NT2/D1 (cell line): Measurements from ENCODE around the gene BIN2.
"Not testable (repeated sequence)": the region's sequence is repeated elsewhere in the genome, so short reads cannot be mapped to it uniquely, and the experiment has no call there.

ENCODE experiments used
- DNase-seq: peaks from one replicate; pipeline ENCODE4 v3.0.0-alpha.2; 2011; ENCODE audit warnings: low read depth, low spot score
- H3K27me3 ChIP-seq: 2 replicates; pipeline ENCODE4 v1.6.0; 2011; ENCODE audit warnings: mild to moderate bottlenecking; ENCODE audit not compliant: insufficient read length, insufficient read depth
- H3K36me3 ChIP-seq: 2 replicates; pipeline ENCODE4 v1.6.1; 2011; ENCODE audit warnings: mild to moderate bottlenecking, low read length, mixed read lengths; ENCODE audit not compliant: insufficient read depth, insufficient read length
- H3K4me1 ChIP-seq: 2 replicates; pipeline ENCODE4 v1.5.1; 2011; ENCODE audit not compliant: insufficient read depth, insufficient read length
- H3K4me3 ChIP-seq: 2 replicates; pipeline ENCODE4 v1.5.1; 2011; ENCODE audit warnings: low read depth; ENCODE audit not compliant: insufficient read length
- H3K9ac ChIP-seq: 2 replicates; pipeline ENCODE4 v1.6.0; 2011; ENCODE audit warnings: low read depth; ENCODE audit not compliant: insufficient read length
- H3K9me3 ChIP-seq: 2 replicates; pipeline ENCODE4 v1.5.1; 2011; ENCODE audit warnings: mild to moderate bottlenecking, low read length; ENCODE audit not compliant: insufficient read depth
- SUZ12 ChIP-seq: IDR thresholded peaks from 2 replicates; pipeline ENCODE4 v1.6.1; 2011; ENCODE audit not compliant: insufficient read length, insufficient read depth; ENCODE audit errors: extremely low read depth
- YY1 ChIP-seq: IDR thresholded peaks from 2 replicates; pipeline ENCODE4 v1.6.1; 2011; ENCODE audit not compliant: insufficient read length, insufficient read depth
- ZNF274 ChIP-seq: IDR thresholded peaks from 2 replicates; pipeline ENCODE4 v1.6.1; 2011; ENCODE audit warnings: mild to moderate bottlenecking, low read depth, low read length

Gene BIN2

DNA sequence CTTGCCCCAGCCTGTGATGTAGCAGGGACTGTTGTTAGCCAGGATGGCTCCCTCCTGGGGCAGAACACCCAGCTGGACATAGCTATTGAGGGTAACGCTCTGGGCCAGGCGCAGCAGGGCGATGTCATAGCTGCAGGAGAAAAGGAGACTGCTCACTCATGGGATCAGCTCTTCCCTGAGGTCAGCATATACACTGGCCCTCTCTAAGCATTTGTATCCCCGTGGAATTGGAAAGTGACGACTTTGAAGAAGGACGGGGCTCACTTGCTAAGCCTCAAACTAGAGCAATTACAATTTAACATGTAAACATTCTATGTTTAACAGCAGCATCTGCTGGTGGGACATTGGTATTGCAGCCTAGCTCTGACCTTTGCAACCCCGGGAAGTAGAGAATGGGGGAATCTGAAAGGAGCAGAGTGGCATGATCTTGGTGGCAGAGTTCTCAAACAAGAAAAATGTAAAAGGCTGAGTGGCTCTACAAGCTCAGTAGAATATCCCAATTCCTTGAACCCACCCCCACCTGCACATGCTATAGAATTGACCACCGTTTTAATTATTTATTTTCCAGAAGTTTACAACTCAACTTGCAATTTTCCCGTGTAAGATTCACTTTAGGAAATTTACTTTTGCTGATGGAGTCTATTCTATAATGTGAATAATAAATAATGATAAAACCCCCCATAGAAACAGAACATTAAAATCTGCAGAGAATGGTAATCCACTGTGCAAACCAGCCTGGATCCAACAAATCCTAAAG is 17.5 kb upstream of the BIN2 start:
- Histone ChIP-seq H3K27me3 (no peaks in the 10 kb centered on the region), H3K4me3 (no peak overlapping the region), H3K9ac (no peak overlapping the region)

DNA sequence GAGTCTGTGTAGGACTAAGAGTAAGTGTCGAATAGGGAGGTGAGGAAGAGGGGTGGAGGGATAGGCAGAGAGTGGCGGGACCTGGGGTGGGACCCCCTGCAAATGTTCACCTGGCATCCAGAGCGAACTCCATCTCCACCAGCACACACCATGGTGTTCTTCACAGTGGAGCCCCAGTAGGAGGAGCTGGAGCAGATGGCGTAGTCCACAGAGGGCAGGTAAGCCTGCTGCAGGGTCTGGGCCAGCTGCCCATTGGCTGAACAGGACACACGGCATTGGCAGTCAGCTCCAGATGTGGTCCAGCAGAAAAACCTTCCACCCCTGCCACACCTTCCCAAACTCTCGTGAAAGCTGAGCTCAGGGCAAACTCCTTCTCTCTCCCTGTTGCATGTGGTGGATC is 15.8 kb upstream of the BIN2 start:
- no peaks in the 10 kb centered on the region for H3K9me3 ChIP-seq
- H3K9ac ChIP-seq, result no peak overlapping the region
- no peak overlapping the region for H3K4me3 ChIP-seq
- no peaks in the 10 kb centered on the region for H3K36me3 ChIP-seq
- no peaks in the 10 kb centered on the region for H3K27me3 ChIP-seq
- TF ChIP-seq ZNF274 (no peak), SUZ12 (no peak), YY1 (no peak)
- DNase-seq, result no peak
- peaks cover 4% of the 10 kb centered on the region for H3K4me1 ChIP-seq

More for the DNA sequence above, 17.5 kb upstream of the BIN2 start:
- H3K36me3 ChIP-seq, result no peaks in the 10 kb centered on the region
- H3K4me1 ChIP-seq, result peaks cover 9% of the 10 kb centered on the region
- no peaks in the 10 kb centered on the region for H3K9me3 ChIP-seq
- no peak for TF ChIP-seq ZNF274
- no peak for TF ChIP-seq SUZ12
- TF ChIP-seq YY1, result no peak
- peak; percentile 63 for DNase-seq

DNA sequence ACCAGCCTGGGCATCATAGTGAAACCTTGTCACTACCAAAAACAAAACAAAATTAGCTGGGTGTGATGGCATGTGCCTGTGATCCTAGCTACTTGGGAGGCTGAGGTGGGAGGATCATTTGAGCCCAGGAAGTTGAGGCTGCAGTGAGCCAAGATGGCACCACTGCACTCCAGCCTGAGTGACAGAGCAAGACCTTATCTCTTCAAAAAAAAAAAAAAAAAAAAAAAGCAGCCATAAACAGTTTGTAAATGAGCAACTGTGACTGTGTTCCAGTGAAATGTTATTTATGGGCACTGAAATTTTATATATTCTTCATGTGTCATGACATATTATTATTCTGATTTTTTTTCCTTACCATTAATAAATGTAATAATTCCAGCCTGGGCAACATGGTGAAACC is 13.4 kb upstream of the BIN2 start:
- not testable (repeated sequence) for DNase-seq, H3K4me1 ChIP-seq, H3K36me3 ChIP-seq, H3K27me3 ChIP-seq, H3K9me3 ChIP-seq, H3K9ac ChIP-seq, H3K4me3 ChIP-seq

DNA sequence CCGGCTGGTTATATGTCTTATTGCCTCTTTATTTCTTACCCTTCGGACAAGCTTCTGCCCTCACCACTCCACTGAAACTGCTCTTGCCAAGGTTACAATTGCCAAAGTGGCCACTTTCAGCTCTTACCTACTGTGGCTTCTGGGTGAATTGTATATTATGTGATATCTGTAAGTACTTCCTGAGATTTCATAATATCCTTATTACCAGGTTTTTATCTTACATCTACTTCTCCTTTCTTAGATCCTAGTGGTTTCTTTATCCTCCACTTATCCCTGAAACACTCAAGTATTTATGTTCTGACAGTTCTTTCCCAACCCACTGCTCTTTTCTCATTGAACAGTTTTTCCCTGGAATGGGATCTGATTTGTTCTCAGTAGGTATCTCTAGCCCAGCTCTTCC is 12.0 kb upstream of the BIN2 start:
- H3K4me3 ChIP-seq, result no peak overlapping the region
- no peaks in the 10 kb centered on the region for H3K36me3 ChIP-seq
- H3K4me1 ChIP-seq, result peaks cover 4% of the 10 kb centered on the region
- TF ChIP-seq ZNF274 (no peak), SUZ12 (no peak), YY1 (no peak)
- no peak for DNase-seq
- no peaks in the 10 kb centered on the region for H3K27me3 ChIP-seq
- H3K9ac ChIP-seq, result no peak overlapping the region
- H3K9me3 ChIP-seq, result no peaks in the 10 kb centered on the region

DNA sequence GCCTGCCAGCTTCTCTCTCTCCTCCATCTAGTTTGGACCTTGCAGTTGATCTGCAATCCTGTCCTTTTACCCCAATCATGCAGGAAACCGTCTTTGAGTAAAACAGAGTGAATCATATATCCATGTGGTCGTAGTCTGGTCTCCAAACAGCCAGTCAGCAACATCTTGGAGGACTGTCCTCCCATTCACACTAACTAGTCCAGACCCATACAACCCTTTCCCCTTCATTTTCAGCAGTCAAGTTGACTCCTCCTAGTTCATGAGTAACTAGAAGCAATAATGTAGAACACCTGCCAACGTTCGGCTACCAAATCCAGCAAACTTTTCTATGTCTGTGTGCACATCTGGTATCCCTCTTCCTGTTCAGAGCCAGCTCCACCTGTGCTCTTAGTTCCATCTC is 10.8 kb upstream of the BIN2 start:
- DNase-seq, result no peak
- H3K27me3 ChIP-seq, result no peaks in the 10 kb centered on the region
- TF ChIP-seq ZNF274, result no peak
- TF ChIP-seq SUZ12, result no peak
- TF ChIP-seq YY1, result no peak
- no peaks in the 10 kb centered on the region for H3K9me3 ChIP-seq
- H3K36me3 ChIP-seq, result no peaks in the 10 kb centered on the region
- H3K4me3 ChIP-seq, result no peak overlapping the region
- peaks cover 4% of the 10 kb centered on the region for H3K4me1 ChIP-seq
- no peak overlapping the region for H3K9ac ChIP-seq

DNA sequence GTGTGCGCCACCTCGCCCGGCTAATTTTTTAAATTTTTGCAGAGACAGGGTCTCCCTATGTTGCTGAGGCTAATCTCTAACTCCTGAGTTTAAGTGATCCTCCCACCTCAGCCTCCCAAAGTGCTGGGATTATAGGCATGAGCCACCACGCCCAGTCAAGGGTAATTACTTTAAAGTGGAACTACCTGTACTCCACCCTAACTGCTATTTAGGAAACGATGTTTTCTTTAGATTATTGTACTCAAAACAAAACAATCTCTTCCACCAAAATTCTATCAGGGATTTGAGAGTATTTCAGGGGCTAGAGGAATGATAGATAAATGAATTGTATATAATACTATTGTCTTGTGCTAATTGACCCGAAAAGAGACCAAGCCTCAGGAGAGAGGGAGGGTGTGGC is 9.6 kb upstream of the BIN2 start:
- H3K9ac ChIP-seq, result no peak overlapping the region
- no peaks in the 10 kb centered on the region for H3K36me3 ChIP-seq
- DNase-seq, result no peak
- peaks cover 8% of the 10 kb centered on the region for H3K4me1 ChIP-seq
- no peak overlapping the region for H3K4me3 ChIP-seq
- no peaks in the 10 kb centered on the region for H3K27me3 ChIP-seq
- H3K9me3 ChIP-seq, result no peaks in the 10 kb centered on the region
- TF ChIP-seq SUZ12, result no peak
- TF ChIP-seq ZNF274, result no peak
- TF ChIP-seq YY1, result no peak

DNA sequence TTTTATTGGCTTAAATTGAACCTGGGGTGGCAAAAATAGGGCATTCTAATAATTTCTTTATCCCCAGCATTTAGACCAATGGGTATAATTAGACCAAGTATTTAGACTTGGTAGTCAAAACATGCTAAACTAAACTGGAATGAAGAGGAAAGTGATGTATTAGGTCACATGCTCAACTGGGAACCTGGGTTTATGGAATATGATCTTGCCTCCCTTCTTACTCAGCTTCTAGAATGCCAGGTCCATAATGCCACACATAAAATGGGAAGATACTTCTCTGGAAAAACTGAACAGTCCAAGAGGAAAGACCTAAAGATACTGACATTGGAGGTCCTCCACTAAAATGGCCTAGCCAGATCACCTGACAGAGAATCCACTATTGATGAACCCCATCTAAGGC is 6.2 kb upstream of the BIN2 start:
- TF ChIP-seq ZNF274 (no peak), SUZ12 (no peak), YY1 (no peak)
- Histone ChIP-seq H3K4me1 (peaks cover 8% of the 10 kb centered on the region), H3K4me3 (no peak overlapping the region), H3K27me3 (no peaks in the 10 kb centered on the region), H3K9ac (no peak overlapping the region), H3K9me3 (no peaks in the 10 kb centered on the region), H3K36me3 (no peaks in the 10 kb centered on the region)
- no peak for DNase-seq

DNA sequence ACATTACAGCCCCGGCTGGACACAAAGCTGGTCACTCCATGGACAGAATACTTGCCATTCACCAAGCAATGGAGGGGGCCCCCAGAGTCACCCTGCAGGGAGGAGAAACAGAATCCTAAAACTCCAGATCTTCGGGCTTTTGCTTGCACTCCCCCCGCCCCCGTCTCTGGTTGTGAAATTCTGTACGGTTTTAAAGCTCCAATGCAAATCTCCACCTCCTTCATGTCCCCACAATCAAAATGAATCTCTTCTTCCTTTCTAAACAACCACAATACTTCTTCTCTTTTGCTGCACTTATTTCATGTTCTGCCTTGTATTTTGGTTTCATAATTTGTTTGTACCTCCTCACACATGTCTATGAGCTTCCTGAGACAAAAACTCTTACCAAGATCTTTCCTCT is 5.8 kb upstream of the BIN2 start:
- no peaks in the 10 kb centered on the region for H3K27me3 ChIP-seq
- H3K9ac ChIP-seq, result no peak overlapping the region
- no peak for DNase-seq
- no peaks in the 10 kb centered on the region for H3K36me3 ChIP-seq
- no peaks in the 10 kb centered on the region for H3K9me3 ChIP-seq
- peaks cover 8% of the 10 kb centered on the region for H3K4me1 ChIP-seq
- no peak overlapping the region for H3K4me3 ChIP-seq
- TF ChIP-seq YY1 (no peak), SUZ12 (no peak), ZNF274 (no peak)
